WERI-Rb-1 (cell line): ENCODE measurements around the gene GALNT1.

Source experiments
- DNase-seq: peaks from one replicate; pipeline ENCODE4 v3.0.0-alpha.2; 2020
- H3K27ac ChIP-seq: fragments of 250-450 bp; sonication (Bioruptor Pico); 2 replicates; pipeline ENCODE4 v1.5.1; 2020; ENCODE audit warnings: mild to moderate bottlenecking, moderate library complexity
- H3K27me3 ChIP-seq: fragments of 250-450 bp; sonication (Bioruptor Pico); 2 replicates; pipeline ENCODE4 v1.5.1; 2021; ENCODE audit warnings: mild to moderate bottlenecking, low read depth, moderate library complexity; ENCODE audit not compliant: insufficient read depth, severe bottlenecking
- H3K36me3 ChIP-seq: fragments of 250-450 bp; sonication (Bioruptor Pico); 2 replicates; pipeline ENCODE4 v1.5.1; 2020; ENCODE audit warnings: mild to moderate bottlenecking, moderate library complexity
- H3K4me3 ChIP-seq: 2 replicates; pipeline ENCODE4 v1.5.1; 2011; ENCODE audit warnings: low read depth, mild to moderate bottlenecking, control low read depth, low read length
- H3K9me3 ChIP-seq: fragments of 250-450 bp; sonication (Bioruptor Pico); 2 replicates; pipeline ENCODE4 v1.5.1; 2021; ENCODE audit warnings: mild to moderate bottlenecking, moderate library complexity; ENCODE audit not compliant: severe bottlenecking
- TF ChIP-seq, protein P1 (sequence below): IDR thresholded peaks from 2 replicates; pipeline ENCODE4 v1.5.1; 2011; ENCODE audit warnings: low read depth, mild to moderate bottlenecking, control low read depth, inconsistent platforms, low read length

Gene GALNT1

GRCh38 chr18:35753306-35753910, 171.9 kb downstream of the GALNT1 start:
- no peak overlapping the region for H3K4me3 ChIP-seq
- peaks cover 51% of the 10 kb centered on the region for H3K27me3 ChIP-seq
- no peak for DNase-seq
- TF ChIP-seq, protein P1, sequence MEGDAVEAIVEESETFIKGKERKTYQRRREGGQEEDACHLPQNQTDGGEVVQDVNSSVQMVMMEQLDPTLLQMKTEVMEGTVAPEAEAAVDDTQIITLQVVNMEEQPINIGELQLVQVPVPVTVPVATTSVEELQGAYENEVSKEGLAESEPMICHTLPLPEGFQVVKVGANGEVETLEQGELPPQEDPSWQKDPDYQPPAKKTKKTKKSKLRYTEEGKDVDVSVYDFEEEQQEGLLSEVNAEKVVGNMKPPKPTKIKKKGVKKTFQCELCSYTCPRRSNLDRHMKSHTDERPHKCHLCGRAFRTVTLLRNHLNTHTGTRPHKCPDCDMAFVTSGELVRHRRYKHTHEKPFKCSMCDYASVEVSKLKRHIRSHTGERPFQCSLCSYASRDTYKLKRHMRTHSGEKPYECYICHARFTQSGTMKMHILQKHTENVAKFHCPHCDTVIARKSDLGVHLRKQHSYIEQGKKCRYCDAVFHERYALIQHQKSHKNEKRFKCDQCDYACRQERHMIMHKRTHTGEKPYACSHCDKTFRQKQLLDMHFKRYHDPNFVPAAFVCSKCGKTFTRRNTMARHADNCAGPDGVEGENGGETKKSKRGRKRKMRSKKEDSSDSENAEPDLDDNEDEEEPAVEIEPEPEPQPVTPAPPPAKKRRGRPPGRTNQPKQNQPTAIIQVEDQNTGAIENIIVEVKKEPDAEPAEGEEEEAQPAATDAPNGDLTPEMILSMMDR: no peak
- H3K9me3 ChIP-seq: no peaks in the 10 kb centered on the region
- no peaks in the 10 kb centered on the region for H3K36me3 ChIP-seq
- no peak overlapping the region for H3K27ac ChIP-seq

DNA sequence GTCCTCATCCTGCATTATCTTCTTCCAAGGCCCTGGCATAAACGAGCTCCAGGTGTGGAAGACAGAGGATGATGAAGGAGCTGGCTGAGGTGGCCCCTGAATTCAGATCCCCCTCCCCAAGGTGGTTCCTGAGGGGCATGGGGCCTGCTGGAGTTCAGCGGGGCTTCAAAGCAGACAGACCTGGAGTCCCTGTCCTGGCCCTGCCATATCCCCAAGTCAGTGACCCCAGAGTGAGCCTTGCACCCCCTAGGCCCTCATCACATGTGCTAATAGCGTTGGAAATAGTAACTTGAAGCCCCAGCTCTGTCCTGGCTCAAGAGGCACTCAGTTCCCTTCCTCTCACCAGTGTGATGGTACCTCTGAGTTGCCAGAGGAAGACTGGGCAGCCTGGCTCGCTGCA, 172.9 kb downstream of the GALNT1 start:
- Histone ChIP-seq H3K27ac (no peak overlapping the region), H3K4me3 (no peak overlapping the region), H3K36me3 (no peaks in the 10 kb centered on the region), H3K27me3 (peaks cover 41% of the 10 kb centered on the region), H3K9me3 (no peaks in the 10 kb centered on the region)
- TF ChIP-seq, protein P1: no peak
- no peak for DNase-seq

- no peak for DNase-seq
- Histone ChIP-seq H3K9me3 (no peaks in the 10 kb centered on the region), H3K27me3 (peaks cover 34% of the 10 kb centered on the region), H3K27ac (no peak overlapping the region), H3K4me3 (no peak overlapping the region), H3K36me3 (no peaks in the 10 kb centered on the region)
- TF ChIP-seq, protein P1: no peak
These were observed 173.8 kb downstream of the GALNT1 start for GRCh38 chr18:35755369-35755768.

- no peaks in the 10 kb centered on the region for H3K36me3 ChIP-seq
- no peak overlapping the region for H3K4me3 ChIP-seq
- H3K9me3 ChIP-seq: no peaks in the 10 kb centered on the region
- H3K27ac ChIP-seq: no peak overlapping the region
- peaks cover 32% of the 10 kb centered on the region for H3K27me3 ChIP-seq
- peak; percentile 48 for DNase-seq
- TF ChIP-seq, protein P1: peak; percentile 61
These were observed 175.1 kb downstream of the GALNT1 start for GRCh38 chr18:35756506-35757117.
